ENCODE data around the gene SLC2A3. TPM values are rescaled to one million over a fixed set of nuclear protein-coding genes. Genes with fewer than 3 reads are reported as not detected.
A peak's percentile ranks its signal among the peaks of the same experiment; 100 is the strongest.
"Not testable (repeated sequence)": the region's sequence is repeated elsewhere in the genome, so short reads cannot be mapped to it uniquely, and the experiment has no call there.

The SLC2A3 gene
- total RNA-seq, result 10 to 100 TPM; 11.5 to 46.6 (median 12.8) TPM

DNA sequence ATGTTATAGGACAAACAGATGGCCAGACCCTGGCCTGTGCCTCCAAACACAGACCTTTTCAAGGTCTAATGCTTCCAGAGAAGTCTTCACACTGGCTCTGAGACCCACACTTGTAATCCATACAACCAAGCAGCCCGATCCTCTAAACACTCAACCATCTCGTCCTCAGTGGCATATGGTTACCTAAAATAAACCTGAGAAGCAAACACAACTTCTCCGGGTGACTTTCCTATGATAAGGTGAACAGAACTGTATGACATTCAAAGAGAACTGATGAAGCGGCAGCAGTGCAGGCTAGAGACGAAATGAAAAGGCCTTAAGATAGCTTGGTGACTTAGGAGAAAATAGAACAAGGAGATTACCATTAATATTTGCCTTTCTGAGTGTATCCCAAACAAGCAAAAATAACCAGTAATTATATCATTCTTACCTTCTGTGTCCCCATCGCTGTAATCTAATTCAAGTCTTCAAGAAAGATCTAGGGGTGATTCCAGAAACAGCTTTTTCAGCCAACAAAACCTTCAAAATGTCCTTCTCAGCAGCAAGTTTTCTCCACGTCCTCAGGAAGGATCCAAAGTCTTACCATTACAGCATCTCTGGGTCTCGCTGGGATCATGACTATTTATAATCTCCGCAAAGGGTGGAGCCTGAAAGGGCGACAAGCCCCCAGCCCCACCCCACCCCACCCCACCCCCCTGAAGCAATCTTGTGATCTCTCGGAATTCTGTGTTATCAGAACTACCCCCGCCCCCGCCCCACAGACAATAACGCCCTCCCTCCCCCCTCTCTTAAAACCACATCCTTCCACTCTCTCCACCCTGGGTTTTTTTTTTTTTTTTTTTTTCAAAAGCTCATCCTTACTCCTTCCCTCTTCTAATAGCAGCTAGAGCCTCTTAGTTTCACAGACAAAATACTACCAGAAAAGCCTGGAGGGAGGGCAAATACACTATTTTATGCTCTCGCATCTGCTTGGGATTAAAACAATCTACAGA is at the start of gene SLC2A3:
Gene SLC2A3 (minus strand): TSS at position 598 of the 992 bp plus-strand sequence. CDS start 153 bp downstream, at position 445.
- Histone ChIP-seq H3K27ac (peak within 1 kb of the TSS; percentile 80 to 91 (median 82)), H3K27me3 (no peaks in the 10 kb centered on the region), H3K36me3 (peaks cover 0 to 20% of the 10 kb centered on the region in 2 donors), H3K9me3 (no peaks in the 10 kb centered on the region), H3K4me1 (peaks cover 0 to 42% (median 0%) of the 10 kb centered on the region in 3 donors), H3K4me3 (peak within 1 kb of the TSS; percentile 58 to 96)
- peak; percentile 66 to 80 for TF ChIP-seq POLR2A (IDR thresholded peaks at IDR 0.05)
- TF ChIP-seq EP300 (IDR thresholded peaks at IDR 0.05), result no peak
- no peak for TF ChIP-seq CTCF (IDR thresholded peaks at IDR 0.05)
- peak; percentile 99 for TF ChIP-seq POLR2AphosphoS5 (IDR thresholded peaks at IDR 0.05)
- WGBS, 2 donors (ENCODE audit: low coverage in 1 of 2), result 0 to 1% methylated on average over 11 to 12 of the region's 15 CpGs
- ATAC-seq, result peak; percentile 78

- 95 to 100% methylated on average over 2 to 4 of the region's 5 CpGs for WGBS, 2 donors (ENCODE audit: low coverage in 1 of 2)
- TF ChIP-seq POLR2A (IDR thresholded peaks at IDR 0.05) (no peak), EP300 (IDR thresholded peaks at IDR 0.05) (no peak), POLR2AphosphoS5 (IDR thresholded peaks at IDR 0.05) (no peak), CTCF (IDR thresholded peaks at IDR 0.05) (no peak)
- no peak overlapping the region for H3K4me3 ChIP-seq
- no peaks in the 10 kb centered on the region for H3K4me1 ChIP-seq
- no peaks in the 10 kb centered on the region for H3K27me3 ChIP-seq
- no peak overlapping the region for H3K27ac ChIP-seq
- ATAC-seq, result no peak
- no peaks in the 10 kb centered on the region for H3K9me3 ChIP-seq
- no peaks in the 10 kb centered on the region for H3K36me3 ChIP-seq
Measured at GRCh38 chr12:7984900-7985299, 48.9 kb upstream of the SLC2A3 start.

GRCh38 chr12:7983460-7983859 is 47.5 kb upstream of the SLC2A3 start:
- ATAC-seq, H3K27me3 ChIP-seq, H3K4me3 ChIP-seq, H3K36me3 ChIP-seq, H3K9me3 ChIP-seq, H3K27ac ChIP-seq, H3K4me1 ChIP-seq: not testable (repeated sequence)
- WGBS, 2 donors (ENCODE audit: low coverage in 1 of 2), result no CpG with 5 or more reads among the region's 1 CpG

- H3K27ac ChIP-seq, H3K4me1 ChIP-seq, H3K36me3 ChIP-seq, H3K9me3 ChIP-seq, H3K27me3 ChIP-seq, ATAC-seq, H3K4me3 ChIP-seq: not testable (repeated sequence)
- 82 to 94% methylated on average over 7 to 11 of the region's 11 CpGs for WGBS, 2 donors (ENCODE audit: low coverage in 1 of 2)
Measured at GRCh38 chr12:7983019-7983418, 47.0 kb upstream of the SLC2A3 start.

GRCh38 chr12:7982332-7982735 is 46.3 kb upstream of the SLC2A3 start:
- not testable (repeated sequence) for H3K36me3 ChIP-seq, H3K4me1 ChIP-seq, ATAC-seq, H3K27ac ChIP-seq, H3K9me3 ChIP-seq, H3K27me3 ChIP-seq, H3K4me3 ChIP-seq
- 18 to 56% methylated on average over 2 of the region's 2 CpGs for WGBS, 2 donors (ENCODE audit: low coverage in 1 of 2)

GRCh38 chr12:7981446-7981845 is 45.5 kb upstream of the SLC2A3 start:
- peaks cover 0 to 8% (median 0%) of the 10 kb centered on the region in 3 donors for H3K4me1 ChIP-seq
- no peaks in the 10 kb centered on the region for H3K27me3 ChIP-seq
- H3K27ac ChIP-seq, result no peak overlapping the region
- 70 to 93% methylated on average over 2 to 4 of the region's 4 CpGs for WGBS, 2 donors (ENCODE audit: low coverage in 1 of 2)
- H3K4me3 ChIP-seq, result no peak overlapping the region
- no peak for ATAC-seq
- TF ChIP-seq POLR2AphosphoS5 (IDR thresholded peaks at IDR 0.05) (no peak), EP300 (IDR thresholded peaks at IDR 0.05) (no peak)
- H3K9me3 ChIP-seq, result no peaks in the 10 kb centered on the region
- H3K36me3 ChIP-seq, result no peaks in the 10 kb centered on the region

DNA sequence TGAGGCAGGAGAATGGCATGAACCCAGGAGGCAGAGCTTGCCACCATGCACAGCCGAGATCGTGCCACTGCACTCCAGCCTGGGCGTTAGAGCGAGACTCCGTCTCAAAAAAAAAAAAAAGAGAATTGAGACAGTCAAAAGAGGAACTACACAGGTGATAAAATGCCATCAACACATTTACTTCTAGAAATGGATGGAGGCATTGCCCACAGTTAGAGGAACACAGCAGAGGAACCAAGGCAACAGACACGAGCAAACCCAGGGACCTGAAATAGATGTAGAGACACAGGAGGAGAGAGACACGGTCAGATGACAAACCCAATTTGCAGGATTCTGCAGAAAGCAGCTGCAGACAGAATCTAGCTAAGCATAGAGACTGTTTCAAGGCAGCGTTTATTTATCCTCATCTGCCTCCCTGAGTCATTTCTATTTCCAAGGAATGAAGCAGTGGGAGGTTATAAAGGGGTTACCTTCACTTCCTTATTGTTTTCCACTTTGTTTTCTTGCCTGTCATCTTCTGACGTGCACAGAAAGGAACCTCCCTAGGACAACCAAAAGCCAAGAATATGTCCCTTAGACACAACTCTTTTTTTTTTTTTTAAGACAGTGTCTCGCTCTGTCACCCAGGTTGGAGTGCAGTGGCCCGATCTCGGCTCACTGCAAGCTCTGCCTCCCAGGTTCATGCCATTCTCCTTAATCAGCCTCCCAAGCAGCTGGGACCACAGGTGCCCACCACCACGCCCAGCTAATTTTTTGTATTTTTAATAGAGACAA is 41.6 kb upstream of the SLC2A3 start:
- H3K4me1 ChIP-seq, result peaks cover 0 to 11% (median 0%) of the 10 kb centered on the region in 3 donors
- H3K27ac ChIP-seq, H3K36me3 ChIP-seq, ATAC-seq, H3K27me3 ChIP-seq, H3K9me3 ChIP-seq, H3K4me3 ChIP-seq: not testable (repeated sequence)
- WGBS, 2 donors (ENCODE audit: low coverage in 1 of 2), result 55 to 58% methylated on average over 2 to 13 of the region's 13 CpGs

Measured in gastroesophageal sphincter (tissue), 4 donors.